GM21390 (cell line): ENCODE measurements around the gene C10orf62.
"Not testable (repeated sequence)": the region's sequence is repeated elsewhere in the genome, so short reads cannot be mapped to it uniquely, and the experiment has no call there.

Experiments
- ATAC-seq: cut with Tn5 transposase; IDR thresholded peaks from one replicate; pipeline ENCODE4 v1.9.1; 2021; ENCODE audit not compliant: unreplicated experiment

C10orf62 gene

DNA sequence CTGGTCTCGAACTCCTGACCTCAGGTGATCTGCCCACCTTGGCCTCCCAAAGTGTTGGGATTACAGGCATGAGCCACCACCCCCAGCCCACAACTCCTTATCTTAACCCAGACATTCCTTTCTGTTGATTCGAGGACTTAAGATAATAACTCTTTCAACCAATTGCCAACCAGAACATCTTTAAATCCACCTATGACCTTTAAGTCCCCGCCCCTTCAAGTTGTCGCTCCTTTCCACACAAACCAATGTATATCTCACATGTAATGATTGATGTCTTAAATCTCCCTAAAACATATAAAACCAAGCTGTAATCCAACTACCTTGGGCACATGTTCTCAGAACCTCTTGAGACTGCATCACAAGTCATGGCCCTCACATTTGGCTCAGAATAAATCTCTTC, 24.7 kb upstream of the C10orf62 start:
- no peak for ATAC-seq

DNA sequence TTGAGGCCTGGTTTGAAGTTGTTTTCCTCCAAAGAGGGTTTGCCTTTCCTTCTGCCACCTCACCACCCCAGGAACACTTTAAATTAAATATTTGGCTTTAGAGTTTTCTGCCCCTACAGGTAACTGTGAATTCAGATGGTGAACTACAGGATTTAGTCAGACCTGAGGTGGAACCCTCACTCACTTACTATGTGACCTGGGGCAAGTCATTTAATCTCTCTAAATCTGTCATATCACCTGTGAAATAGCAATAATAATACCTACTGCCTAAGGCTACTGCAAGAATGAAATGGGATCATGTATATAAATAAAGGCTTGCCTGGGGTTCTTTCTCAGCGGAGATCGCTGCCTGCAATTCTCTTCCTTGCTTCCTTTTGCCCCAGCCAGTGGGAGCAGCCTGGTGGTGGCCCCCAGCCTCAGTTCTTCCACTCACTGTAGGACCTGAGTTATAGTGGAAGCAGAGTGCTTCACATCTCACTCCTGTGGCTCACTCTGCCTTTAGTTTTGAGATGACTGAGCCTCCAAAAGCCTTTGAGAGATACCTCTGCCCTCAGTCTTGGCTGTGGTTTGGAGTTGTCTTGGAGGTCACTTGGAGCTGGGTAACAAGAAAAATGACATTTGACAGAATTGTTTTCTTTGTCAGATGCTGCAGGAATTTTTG, 23.1 kb upstream of the C10orf62 start:
- ATAC-seq, result no peak

GRCh38 chr10:97567891-97568290, 21.6 kb upstream of the C10orf62 start:
- ATAC-seq, result no peak

GRCh38 chr10:97570146-97570788, 19.3 kb upstream of the C10orf62 start:
- ATAC-seq, result no peak

GRCh38 chr10:97570789-97571471, 18.6 kb upstream of the C10orf62 start:
- ATAC-seq, result no peak

DNA sequence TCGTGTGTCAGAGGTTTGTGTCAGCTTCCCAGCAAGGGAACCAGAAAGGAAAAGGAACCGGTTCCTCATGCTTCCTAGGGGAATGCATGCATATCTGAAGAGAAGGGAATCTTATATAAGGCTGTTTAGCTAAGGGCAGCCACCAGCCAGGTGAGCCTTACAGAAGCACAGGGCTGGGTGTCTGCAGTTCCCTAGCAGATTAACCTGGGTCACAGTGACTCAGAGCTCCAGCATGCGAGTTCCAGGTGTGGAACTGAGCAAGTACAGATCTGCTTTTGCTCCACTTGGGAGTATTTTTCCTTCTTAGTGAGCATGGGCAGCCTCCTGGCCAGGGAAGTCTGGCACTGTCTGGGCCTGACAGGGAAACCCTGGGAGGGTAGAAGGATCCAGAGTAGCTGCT, 17.9 kb upstream of the C10orf62 start:
- no peak for ATAC-seq

DNA sequence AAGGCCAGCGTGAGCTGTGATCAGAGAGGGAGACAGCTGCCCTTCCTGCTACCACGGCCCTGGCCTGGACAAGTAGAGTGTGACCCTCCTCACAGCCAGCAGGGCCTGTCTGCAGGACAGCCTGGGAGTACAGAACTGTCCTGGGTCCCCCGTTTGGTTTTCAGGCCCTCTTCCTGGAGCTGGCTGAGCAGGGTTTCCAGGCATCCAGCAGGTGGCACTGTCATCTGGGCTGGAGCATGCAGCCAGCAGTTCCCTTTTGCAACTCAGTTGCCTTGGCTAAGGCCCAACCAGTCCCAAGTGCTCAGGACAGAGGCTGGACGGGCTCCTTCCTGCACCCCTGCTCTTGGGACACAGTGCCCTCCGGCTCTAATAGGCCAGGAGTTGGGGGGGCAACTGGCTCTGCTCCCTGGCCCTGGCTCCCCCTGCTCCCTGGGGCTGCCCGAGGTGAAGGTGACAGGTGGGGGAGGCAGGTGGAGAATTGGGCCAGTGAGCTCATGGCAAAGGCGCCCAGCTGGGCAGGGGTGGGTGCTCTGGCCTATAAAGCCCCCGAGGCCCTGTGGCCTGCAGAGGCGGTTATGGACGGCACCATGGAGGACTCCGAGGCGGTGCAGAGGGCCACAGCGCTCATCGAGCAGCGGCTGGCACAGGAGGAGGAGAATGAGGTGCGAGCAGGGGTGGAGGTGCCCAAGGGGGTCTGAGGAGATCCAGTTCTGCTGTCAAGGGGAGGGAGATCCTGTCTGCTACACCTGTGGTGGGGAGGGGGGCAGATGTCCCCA, 17.1 kb upstream of the C10orf62 start, which contains the start of gene ANKRD2:
Gene ANKRD2, plus strand, starts transcription at position 566 of the 776 bp plus-strand sequence. Its CDS starts 10 bp downstream, at position 576.
- ATAC-seq, result no peak

- no peak for ATAC-seq
These were observed 16.5 kb upstream of the C10orf62 start for GRCh38 chr10:97573021-97573420.

- ATAC-seq, result no peak
These were observed 15.8 kb upstream of the C10orf62 start for GRCh38 chr10:97573672-97574071.

DNA sequence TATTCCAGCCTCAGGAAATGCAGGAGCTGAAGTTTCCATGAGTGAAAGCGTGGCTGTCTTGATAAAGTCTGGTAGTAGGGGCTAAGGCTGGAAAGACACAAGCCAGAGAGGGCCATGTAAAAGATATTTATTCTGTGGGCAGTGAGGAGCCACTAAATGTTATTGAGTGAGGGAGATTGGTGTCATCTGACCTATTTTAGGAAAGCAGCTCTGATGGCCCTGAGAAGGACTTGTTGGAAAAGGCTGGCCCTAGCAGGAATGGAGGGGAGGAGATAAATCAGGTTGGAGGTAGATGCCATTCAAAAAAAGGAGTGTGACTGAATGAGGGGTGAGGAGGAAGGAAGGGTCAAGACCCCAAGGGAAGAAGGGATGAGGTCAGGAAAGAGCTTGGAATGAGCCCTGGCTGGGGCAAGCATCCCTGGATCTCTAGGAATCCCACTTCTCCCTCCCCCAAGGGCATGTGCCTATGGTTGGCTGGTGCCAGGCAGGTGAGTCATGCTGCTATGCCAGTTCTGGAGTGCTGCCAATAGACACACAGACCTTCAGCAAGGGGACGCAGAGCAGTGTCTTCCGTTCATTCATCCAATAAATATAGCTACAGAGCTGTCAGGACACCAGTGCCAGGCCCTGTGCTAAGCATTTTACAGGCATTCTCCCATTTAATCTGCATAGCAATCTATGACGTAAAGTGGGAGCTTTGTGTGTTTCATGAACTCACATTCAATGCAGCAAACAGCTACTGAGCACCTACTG, 15.0 kb upstream of the C10orf62 start:
- ATAC-seq, result no peak

GRCh38 chr10:97575127-97575668, 14.3 kb upstream of the C10orf62 start:
- ATAC-seq, result no peak

DNA sequence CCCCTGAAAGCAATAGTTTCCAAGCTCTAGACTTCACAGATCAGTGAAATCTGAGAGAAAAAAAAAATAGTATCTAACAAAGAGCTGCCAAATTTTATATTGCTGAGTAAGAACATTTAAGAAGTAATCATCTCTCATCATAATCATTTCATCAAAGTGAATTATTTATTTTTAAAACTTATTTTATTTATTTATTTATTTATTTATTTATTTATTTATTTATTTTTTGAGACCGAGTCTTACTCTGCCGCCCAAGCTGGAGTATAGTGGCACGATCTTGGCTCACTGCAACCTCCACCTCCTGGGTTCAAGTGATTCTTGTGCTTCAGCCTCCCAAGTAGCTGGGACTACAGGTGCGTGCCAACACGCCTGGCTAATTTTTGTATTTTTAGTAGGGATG, 13.0 kb upstream of the C10orf62 start:
- not testable (repeated sequence) for ATAC-seq

DNA sequence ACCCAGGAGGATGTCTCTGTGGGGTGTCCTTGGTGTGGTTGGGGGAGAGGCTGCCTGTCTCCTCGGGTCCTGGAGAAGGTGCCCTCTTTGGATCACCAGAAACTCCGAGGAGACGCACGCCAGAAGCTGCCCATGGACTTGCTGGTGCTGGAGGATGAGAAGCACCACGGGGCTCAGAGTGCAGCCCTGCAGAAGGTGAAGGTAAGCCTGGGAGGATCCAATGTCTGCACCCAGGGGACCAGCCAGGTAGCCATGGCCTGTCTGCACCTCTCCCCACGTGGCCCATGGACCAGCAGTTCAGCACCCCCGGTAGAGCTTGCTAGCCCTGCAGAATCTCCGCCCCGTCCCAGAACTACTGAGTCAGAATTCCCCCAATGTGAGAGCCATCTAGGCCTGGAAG, 11.8 kb upstream of the C10orf62 start:
- ATAC-seq, result no peak

DNA sequence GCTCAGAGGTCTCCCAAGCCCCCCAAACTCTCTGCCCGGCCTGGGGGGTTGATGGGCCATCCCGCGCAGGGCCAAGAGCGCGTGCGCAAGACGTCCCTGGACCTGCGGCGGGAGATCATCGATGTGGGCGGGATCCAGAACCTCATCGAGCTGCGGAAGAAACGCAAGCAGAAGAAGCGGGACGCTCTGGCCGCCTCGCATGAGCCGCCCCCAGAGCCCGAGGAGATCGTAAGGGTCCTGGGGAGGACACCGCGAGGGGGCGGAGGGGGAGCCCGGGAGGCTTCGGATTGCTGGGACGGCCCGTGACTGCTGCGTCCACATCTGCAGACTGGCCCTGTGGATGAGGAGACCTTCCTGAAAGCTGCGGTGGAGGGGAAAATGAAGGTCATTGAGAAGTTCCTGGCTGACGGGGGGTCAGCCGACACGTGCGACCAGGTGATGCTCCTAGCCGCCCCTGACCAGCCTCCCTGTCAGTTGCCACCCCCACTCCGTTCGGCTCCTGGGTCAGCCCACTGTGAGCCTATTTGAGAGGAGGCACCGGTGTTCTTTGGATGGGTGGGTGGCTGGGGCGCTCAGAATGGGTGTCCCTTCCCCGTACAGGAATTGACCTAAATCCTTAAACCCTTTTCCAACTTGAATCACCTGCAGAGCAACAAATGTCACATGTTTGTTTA, 11.2 kb upstream of the C10orf62 start:
- no peak for ATAC-seq

- no peak for ATAC-seq
These were observed 8.8 kb upstream of the C10orf62 start for GRCh38 chr10:97580421-97581367.

GRCh38 chr10:97582169-97582568, 7.4 kb upstream of the C10orf62 start:
- no peak for ATAC-seq

DNA sequence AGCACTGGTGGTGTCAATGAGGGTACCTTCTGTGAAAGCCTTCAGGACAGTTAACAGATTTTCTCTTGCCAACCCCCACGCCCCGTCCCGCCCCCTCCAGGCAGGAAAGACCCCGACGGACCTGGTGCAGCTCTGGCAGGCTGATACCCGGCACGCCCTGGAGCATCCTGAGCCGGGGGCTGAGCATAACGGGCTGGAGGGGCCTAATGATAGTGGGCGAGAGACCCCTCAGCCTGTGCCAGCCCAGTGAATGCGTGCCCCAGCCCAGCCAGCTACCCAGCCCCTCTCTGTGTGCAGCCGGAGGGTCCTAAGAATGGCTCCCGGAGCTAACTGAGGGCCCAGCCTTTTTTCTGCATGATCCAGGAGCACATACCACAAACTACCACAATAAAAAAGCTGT, 6.0 kb upstream of the C10orf62 start:
- ATAC-seq, result no peak

GRCh38 chr10:97584060-97584797, 5.3 kb upstream of the C10orf62 start, which contains the start of gene HOGA1:
Gene HOGA1, plus strand, starts transcription at chr10:97584389. Its CDS starts 315 bp downstream, at chr10:97584704.
- no peak for ATAC-seq
